HG03571 (cell line): Measurements from ENCODE around the gene CNTNAP5.

Experiments used
- ATAC-seq: cut with Tn5 transposase; IDR thresholded peaks from one replicate; pipeline ENCODE4 v1.9.1; 2021; ENCODE audit not compliant: unreplicated experiment

Gene CNTNAP5

GRCh38 chr2:124774781-124775180 is 749.7 kb downstream of the CNTNAP5 start:
- ATAC-seq: no peak

DNA sequence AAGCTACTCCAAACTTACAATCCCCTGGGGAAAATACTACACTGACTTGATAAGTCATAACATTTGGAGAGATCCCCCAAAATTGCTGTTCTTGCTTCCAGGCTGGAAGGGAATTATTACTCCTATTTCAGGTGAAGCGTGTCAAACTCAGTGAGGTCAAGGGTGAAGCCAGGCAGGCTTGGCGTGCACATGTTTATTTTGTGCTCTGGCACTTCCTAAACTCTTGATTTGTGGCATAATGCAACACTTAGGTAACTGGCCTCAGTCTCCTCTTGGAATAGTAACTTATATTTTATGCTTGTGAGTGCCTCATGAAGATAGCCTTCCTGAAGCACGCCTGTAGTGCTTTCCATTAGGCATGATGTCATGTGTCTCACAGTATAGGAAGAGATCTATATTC is 751.2 kb downstream of the CNTNAP5 start:
- no peak for ATAC-seq

DNA sequence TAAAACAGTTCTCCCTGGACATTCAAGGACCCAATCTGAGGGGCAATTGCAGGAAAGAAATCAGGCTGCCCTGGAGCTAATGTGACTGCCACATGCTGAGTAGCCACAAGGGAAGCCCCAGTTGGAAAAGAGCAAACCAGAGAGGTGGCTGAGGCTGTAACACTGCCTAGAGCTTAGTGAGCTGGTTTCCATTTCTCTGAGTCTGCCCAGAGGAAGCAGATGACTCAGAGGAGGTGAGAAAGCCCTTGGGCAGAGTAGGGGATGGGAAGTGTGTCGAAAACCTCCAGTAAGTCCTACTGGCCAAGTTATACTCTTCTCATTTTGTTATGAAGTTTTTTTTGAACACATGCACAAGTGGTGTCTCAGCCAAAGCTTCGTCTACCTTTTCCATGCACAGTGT is 753.0 kb downstream of the CNTNAP5 start:
- no peak for ATAC-seq

- ATAC-seq: no peak
These were observed 771.6 kb downstream of the CNTNAP5 start for GRCh38 chr2:124796647-124797046.

- no peak for ATAC-seq
These were observed 772.0 kb downstream of the CNTNAP5 start for GRCh38 chr2:124797049-124797448.

- no peak for ATAC-seq
These were observed 773.5 kb downstream of the CNTNAP5 start for GRCh38 chr2:124798551-124798950.

- ATAC-seq: no peak
These were observed 779.2 kb downstream of the CNTNAP5 start for GRCh38 chr2:124804014-124804940.

GRCh38 chr2:124805060-124805459 is 780.0 kb downstream of the CNTNAP5 start:
- no peak for ATAC-seq

GRCh38 chr2:124810132-124810531 is 785.0 kb downstream of the CNTNAP5 start:
- no peak for ATAC-seq

GRCh38 chr2:124814968-124815745 is 790.1 kb downstream of the CNTNAP5 start:
- no peak for ATAC-seq

GRCh38 chr2:124816007-124816406 is 790.9 kb downstream of the CNTNAP5 start:
- ATAC-seq: no peak

- ATAC-seq: no peak
These were observed 797.4 kb downstream of the CNTNAP5 start for GRCh38 chr2:124822516-124822915.

DNA sequence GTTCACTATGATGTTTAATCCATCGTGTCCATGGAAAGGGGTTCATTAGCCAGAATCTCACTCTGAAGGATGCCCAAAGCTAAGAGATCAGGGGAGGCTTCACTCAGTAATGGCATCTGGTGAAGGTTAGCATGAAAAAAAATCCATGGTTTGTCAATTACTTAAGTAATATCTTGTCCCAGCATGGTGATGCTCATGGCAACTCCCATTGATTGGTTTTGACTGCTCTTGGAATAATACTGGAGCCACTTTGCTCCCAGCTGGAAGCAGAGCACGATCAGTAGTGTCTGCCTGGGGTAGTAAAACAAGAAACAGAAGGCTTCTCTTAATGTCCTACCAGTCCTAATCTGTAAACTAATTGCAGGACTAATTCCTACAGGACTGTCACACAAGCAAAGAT is 799.4 kb downstream of the CNTNAP5 start:
- ATAC-seq: no peak

GRCh38 chr2:124832521-124832920 is 807.4 kb downstream of the CNTNAP5 start:
- ATAC-seq: no peak

GRCh38 chr2:124834331-124834730 is 809.2 kb downstream of the CNTNAP5 start:
- no peak for ATAC-seq

DNA sequence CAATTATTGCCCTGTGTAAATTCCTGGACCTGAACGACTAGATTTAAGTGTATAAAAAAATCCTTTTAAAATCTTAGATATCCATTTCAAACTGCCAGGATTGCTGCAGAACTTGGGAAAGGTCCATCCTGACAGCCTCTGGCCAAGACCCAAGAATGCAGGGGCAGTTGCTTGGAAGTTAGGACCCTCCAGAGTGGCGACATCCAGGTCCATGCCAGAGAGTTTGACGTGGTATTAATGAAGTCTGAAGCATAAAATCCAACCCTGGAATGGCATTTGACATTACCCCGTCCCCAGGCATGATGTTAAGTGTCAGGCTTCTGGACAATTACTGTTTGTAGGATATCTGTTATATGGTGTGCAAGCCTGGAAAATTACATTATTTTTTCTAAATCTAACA is 810.2 kb downstream of the CNTNAP5 start:
- no peak for ATAC-seq

- ATAC-seq: no peak
These were observed 811.3 kb downstream of the CNTNAP5 start for GRCh38 chr2:124836416-124836815.

DNA sequence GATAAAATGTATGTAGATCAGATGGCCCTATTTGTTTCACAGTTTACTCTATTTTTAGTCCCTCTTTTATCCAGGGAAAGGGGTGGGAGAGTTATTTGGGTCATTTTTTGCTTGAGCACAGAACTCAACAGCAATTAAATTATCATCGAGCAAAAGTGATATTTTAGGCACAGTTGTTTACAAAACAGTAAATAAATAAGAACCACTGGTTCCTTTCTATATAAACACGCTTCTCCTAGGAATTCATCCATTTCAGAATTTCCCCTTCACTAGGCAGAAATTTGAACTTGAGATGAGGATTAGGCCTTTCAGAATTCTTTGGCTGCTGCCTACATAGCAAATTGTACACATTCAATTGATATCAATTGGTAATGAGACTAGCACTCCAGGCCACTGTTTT is 812.4 kb downstream of the CNTNAP5 start:
- ATAC-seq: no peak

- ATAC-seq: no peak
These were observed 813.3 kb downstream of the CNTNAP5 start for GRCh38 chr2:124838406-124838805.

DNA sequence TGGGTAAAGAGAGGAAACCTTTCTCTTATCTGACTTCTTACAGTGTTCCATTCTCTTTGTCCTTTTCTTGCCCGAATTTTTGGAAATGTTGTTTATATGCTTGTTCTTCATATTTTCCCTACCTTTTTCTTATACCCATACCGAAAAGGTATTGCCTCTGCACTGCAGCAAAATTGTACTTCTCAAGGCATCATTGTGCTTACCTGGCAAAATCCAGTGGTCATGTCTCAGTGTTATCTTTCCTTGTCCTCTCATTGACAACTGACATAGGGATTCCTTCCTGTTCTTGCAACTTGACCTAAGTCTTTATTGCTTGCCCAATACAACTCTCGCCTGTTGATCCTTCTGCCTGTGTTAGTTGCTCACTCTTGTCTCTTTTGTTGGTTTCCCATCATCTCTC is 842.2 kb downstream of the CNTNAP5 start:
- no peak for ATAC-seq

DNA sequence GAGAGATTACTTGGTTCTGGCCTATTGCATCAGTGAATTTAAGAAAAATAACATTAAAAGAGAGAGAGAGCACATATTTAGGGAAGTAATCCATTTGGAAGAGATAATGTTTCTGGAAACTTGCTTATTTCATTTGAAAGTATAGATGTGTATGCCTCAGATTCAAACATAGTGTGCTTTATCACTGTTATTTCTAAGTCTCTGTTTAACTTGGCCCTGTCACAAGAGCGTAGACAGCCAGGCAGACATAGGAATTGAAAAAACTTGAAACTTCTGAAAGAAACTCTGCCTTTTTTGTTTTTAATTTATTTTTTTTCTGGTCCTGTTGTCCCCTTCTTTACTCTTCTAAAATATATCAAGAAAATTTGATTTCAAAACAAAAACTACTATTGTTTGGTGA is 849.1 kb downstream of the CNTNAP5 start:
- no peak for ATAC-seq

DNA sequence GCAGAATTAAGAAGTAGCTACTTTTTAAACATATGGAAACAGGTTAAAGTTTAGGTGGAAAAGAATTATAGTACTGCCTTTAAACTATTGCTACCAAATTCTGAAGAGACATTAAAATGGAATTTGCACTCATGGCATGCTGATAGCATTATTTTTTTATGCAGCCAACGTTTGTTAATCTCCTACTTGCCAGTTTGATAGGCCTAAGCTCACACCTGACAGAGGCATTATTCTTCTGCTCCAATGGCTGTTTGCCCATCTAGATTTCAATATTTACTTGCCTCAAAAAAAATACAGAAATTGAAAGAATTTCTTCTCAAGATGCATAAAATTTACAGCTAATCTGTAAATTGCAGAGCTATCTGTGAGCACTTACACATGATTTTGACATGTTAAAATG is 849.6 kb downstream of the CNTNAP5 start:
- no peak for ATAC-seq
